Measurements from ENCODE around the gene TTLL4. TPM values are rescaled to one million over a fixed set of nuclear protein-coding genes. Genes with fewer than 3 reads are reported as not detected.

The TTLL4 gene
- total and polyA plus RNA-seq, 11 donors = 5.3 to 14.0 (median 6.0) TPM

GRCh38 chr2:218783688-218784087 lies 73.1 kb downstream of the TTLL4 start:
- TF ChIP-seq POLR2A (IDR thresholded peaks at IDR 0.05) = no peak
- TF ChIP-seq, protein P1, sequence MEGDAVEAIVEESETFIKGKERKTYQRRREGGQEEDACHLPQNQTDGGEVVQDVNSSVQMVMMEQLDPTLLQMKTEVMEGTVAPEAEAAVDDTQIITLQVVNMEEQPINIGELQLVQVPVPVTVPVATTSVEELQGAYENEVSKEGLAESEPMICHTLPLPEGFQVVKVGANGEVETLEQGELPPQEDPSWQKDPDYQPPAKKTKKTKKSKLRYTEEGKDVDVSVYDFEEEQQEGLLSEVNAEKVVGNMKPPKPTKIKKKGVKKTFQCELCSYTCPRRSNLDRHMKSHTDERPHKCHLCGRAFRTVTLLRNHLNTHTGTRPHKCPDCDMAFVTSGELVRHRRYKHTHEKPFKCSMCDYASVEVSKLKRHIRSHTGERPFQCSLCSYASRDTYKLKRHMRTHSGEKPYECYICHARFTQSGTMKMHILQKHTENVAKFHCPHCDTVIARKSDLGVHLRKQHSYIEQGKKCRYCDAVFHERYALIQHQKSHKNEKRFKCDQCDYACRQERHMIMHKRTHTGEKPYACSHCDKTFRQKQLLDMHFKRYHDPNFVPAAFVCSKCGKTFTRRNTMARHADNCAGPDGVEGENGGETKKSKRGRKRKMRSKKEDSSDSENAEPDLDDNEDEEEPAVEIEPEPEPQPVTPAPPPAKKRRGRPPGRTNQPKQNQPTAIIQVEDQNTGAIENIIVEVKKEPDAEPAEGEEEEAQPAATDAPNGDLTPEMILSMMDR (IDR thresholded peaks at IDR 0.05) = no peak
- WGBS, 4 donors = 82 to 92% (median 87%) methylated on average over 4 of the region's 4 CpGs
- peaks cover 0 to 13% (median 0%) of the 10 kb centered on the region in 9 donors for H3K27me3 ChIP-seq
- H3K4me1 ChIP-seq = peaks cover 0 to 33% (median 6%) of the 10 kb centered on the region in 12 donors
- ATAC-seq (peak in 1 of 4 donors; percentile 9), DNase-seq (no peak)
- peak overlapping the region in 1 of 12 donors; percentile 24 for H3K27ac ChIP-seq
- H3K9me3 ChIP-seq = peaks cover 0 to 7% (median 1%) of the 10 kb centered on the region in 12 donors
- H3K36me3 ChIP-seq = no peaks in the 10 kb centered on the region
- peak overlapping the region in 8 of 12 donors; percentile 5 to 88 (median 80) for H3K4me3 ChIP-seq
- intact Hi-C loops (cut with DNase I) = loop anchor here in 1 of 10 donors (5.0 kb wide), 1 partner anchor 71 kb away; the partner anchor contains the start of gene TTLL4

GRCh38 chr2:218785103-218785502 lies 74.5 kb downstream of the TTLL4 start:
- WGBS, 4 donors = 44 to 56% (median 52%) methylated on average over 1 of the region's 1 CpG
- peaks cover 0 to 13% (median 0%) of the 10 kb centered on the region in 9 donors for H3K27me3 ChIP-seq
- ATAC-seq (no peak), DNase-seq (no peak)
- peaks cover 0 to 33% (median 6%) of the 10 kb centered on the region in 12 donors for H3K4me1 ChIP-seq
- H3K27ac ChIP-seq = no peak overlapping the region
- intact Hi-C loops (cut with DNase I) = no loop called here
- no peak overlapping the region for H3K4me3 ChIP-seq
- no peaks in the 10 kb centered on the region for H3K36me3 ChIP-seq
- H3K9me3 ChIP-seq = peaks cover 0 to 7% (median 1%) of the 10 kb centered on the region in 12 donors
- TF ChIP-seq POLR2A (IDR thresholded peaks at IDR 0.05) = no peak
- TF ChIP-seq, protein P1 (IDR thresholded peaks at IDR 0.05) = no peak

GRCh38 chr2:218786133-218786532 lies 75.5 kb downstream of the TTLL4 start:
- H3K4me1 ChIP-seq = peaks cover 0 to 30% (median 3%) of the 10 kb centered on the region in 12 donors
- intact Hi-C loops (cut with DNase I) = no loop called here
- H3K36me3 ChIP-seq = no peaks in the 10 kb centered on the region
- TF ChIP-seq, protein P1 (IDR thresholded peaks at IDR 0.05) = no peak
- no peak for TF ChIP-seq POLR2A (IDR thresholded peaks at IDR 0.05)
- DNase-seq = no peak
- 88 to 96% (median 89%) methylated on average over 3 of the region's 3 CpGs for WGBS, 4 donors
- no peak overlapping the region for H3K27ac ChIP-seq
- no peak for ATAC-seq
- peaks cover 0 to 7% (median 1%) of the 10 kb centered on the region in 12 donors for H3K9me3 ChIP-seq
- H3K4me3 ChIP-seq = no peak overlapping the region
- peaks cover 0 to 13% (median 0%) of the 10 kb centered on the region in 9 donors for H3K27me3 ChIP-seq

- Histone ChIP-seq H3K27ac (no peak overlapping the region), H3K36me3 (no peaks in the 10 kb centered on the region), H3K9me3 (peaks cover 0 to 7% (median 1%) of the 10 kb centered on the region in 12 donors), H3K27me3 (no peaks in the 10 kb centered on the region), H3K4me1 (peaks cover 0 to 7% (median 0%) of the 10 kb centered on the region in 12 donors), H3K4me3 (no peak overlapping the region)
- intact Hi-C loops (cut with DNase I) = no loop called here
- DNase-seq = no peak
- WGBS, 4 donors = 70 to 82% (median 80%) methylated on average over 2 of the region's 2 CpGs
- ATAC-seq = no peak
- TF ChIP-seq POLR2A (IDR thresholded peaks at IDR 0.05) = no peak
- TF ChIP-seq, protein P1 (IDR thresholded peaks at IDR 0.05) = no peak
Observed at GRCh38 chr2:218788529-218789255, 78.1 kb downstream of the TTLL4 start.
